Tibial artery (tissue), 4 donors: ENCODE data around the gene MYO5B.

Experiments used
- DNase-seq, 2 donors: peaks; one replicate each; pipeline ENCODE4 v3.0.0-alpha.2; 2019
- H3K27ac ChIP-seq, 2 donors: fragments of 200-600 bp; sonication (generic) in 1 of 2; 1 replicate in 1 of 2; 2 replicates in 1 of 2; pipeline ENCODE4 v1.5.1; 2018 to 2019; ENCODE audit warnings: mild to moderate bottlenecking in 1 of 2
- H3K27me3 ChIP-seq, 2 donors: fragments of 200-600 bp; sonication (generic) in 1 of 2; one replicate each; pipeline versions ENCODE4 v1.5.1 to v1.6.0; 2016 to 2019
- H3K36me3 ChIP-seq, 3 donors: fragments of 200-600 bp; sonication (generic) in 2 of 3; one replicate each; pipeline ENCODE4 v1.5.1; 2016 to 2019; ENCODE audit warnings: mild to moderate bottlenecking in 2 of 3
- H3K4me1 ChIP-seq, 4 donors: fragments of 200-600 bp; sonication (generic) in 2 of 4; 1 replicate in 3 of 4; 2 replicates in 1 of 4; pipeline ENCODE4 v1.5.1; 2016 to 2019
- H3K4me3 ChIP-seq, 2 donors: fragments of 200-600 bp; sonication (generic) in 1 of 2; 1 replicate in 1 of 2; 2 replicates in 1 of 2; pipeline ENCODE4 v1.5.1; 2018 to 2019; ENCODE audit warnings: mild to moderate bottlenecking in 2 of 2
- H3K9me3 ChIP-seq, 3 donors: fragments of 200-600 bp; sonication (generic) in 1 of 3; one replicate each; pipeline ENCODE4 v1.5.1; 2016 to 2019
- intact Hi-C: fragments of 100-400 bp; cut with DNase I; formaldehyde crosslinking; loops from one replicate; pipeline ENCODE4 v1.15.0; 2023; ENCODE audit warnings: low total_unique reads
- TF ChIP-seq, protein P1 (sequence below), 2 experiments: fragments of 200-600 bp in 1 of 2; fragments of 450-650 bp in 1 of 2; IDR thresholded peaks; one replicate each; pipeline ENCODE4 v1.5.1; 2017 to 2019; ENCODE audit warnings: antibody characterized with exemption in 2 of 2, mild to moderate bottlenecking in 1 of 2, moderate library complexity in 1 of 2

The MYO5B gene

DNA sequence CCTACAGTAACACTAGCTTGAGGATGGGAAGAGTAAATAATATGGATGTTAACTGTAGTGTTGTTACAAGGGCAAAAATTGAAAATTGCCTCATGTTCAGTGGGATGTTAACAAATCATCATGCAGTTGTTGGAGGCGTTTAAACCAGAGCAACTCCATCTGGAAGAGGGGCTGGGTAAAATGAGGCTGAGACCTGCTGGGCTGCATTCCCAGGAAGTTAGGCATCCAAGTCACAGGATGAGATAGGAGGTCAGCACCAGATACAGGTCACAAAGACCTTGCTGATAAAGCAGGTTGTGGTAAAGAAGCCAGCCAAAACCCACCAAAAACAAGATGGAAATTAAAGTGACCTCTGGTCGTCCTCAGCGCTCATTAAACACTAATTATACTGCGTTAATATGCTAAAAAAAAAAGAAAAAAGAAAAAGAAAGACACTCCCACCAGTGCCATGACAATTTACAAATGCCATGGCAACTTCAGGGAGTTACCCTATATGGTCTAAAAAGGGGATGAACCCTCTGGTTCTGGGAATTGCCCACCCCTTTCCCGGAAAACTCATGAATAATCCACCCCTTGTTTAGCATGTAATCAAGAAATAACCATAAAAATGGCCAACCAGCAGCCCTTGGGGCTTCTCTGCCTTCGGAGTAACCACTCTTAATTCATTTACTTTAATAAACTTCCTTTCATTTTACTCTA is 101.4 kb downstream of the MYO5B start:
- no peaks in the 10 kb centered on the region for H3K36me3 ChIP-seq
- TF ChIP-seq, protein P1, sequence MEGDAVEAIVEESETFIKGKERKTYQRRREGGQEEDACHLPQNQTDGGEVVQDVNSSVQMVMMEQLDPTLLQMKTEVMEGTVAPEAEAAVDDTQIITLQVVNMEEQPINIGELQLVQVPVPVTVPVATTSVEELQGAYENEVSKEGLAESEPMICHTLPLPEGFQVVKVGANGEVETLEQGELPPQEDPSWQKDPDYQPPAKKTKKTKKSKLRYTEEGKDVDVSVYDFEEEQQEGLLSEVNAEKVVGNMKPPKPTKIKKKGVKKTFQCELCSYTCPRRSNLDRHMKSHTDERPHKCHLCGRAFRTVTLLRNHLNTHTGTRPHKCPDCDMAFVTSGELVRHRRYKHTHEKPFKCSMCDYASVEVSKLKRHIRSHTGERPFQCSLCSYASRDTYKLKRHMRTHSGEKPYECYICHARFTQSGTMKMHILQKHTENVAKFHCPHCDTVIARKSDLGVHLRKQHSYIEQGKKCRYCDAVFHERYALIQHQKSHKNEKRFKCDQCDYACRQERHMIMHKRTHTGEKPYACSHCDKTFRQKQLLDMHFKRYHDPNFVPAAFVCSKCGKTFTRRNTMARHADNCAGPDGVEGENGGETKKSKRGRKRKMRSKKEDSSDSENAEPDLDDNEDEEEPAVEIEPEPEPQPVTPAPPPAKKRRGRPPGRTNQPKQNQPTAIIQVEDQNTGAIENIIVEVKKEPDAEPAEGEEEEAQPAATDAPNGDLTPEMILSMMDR (IDR thresholded peaks at IDR 0.05) = no peak
- no peak for DNase-seq
- no peaks in the 10 kb centered on the region for H3K9me3 ChIP-seq
- H3K27me3 ChIP-seq = no peaks in the 10 kb centered on the region
- H3K4me1 ChIP-seq = peaks cover 0 to 11% (median 4%) of the 10 kb centered on the region in 4 donors
- intact Hi-C loops = no loop called here
- H3K27ac ChIP-seq = no peak overlapping the region
- no peak overlapping the region for H3K4me3 ChIP-seq

DNA sequence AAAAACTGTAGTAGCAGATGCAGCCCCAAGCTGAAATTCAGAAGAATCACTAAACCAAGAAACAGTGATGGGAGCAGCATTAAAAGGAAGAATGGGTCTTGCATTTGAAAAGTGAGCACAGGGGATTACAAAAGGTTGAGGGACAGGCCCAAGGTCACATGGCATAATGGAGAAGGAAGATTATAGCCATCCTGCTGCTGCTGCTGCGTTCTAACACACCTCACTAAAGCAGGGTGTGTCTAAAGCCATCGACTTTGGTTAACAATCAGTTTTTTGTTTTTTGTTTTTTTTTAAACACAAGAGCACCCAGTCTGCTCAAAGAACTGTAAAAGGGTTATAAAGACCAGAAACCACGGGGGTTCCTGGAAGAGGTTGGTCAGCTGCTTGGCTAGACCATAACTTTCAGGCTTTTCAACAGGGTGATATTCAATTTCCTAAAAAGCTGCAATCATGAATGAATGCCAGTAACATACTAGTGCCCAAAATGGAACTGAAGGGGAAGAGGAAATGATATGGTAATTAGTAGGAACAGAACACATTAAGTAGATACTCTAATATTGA is 102.6 kb downstream of the MYO5B start:
- intact Hi-C loops = no loop called here
- H3K36me3 ChIP-seq = no peaks in the 10 kb centered on the region
- peaks cover 0 to 11% (median 4%) of the 10 kb centered on the region in 4 donors for H3K4me1 ChIP-seq
- no peak for DNase-seq
- no peaks in the 10 kb centered on the region for H3K27me3 ChIP-seq
- H3K27ac ChIP-seq = no peak overlapping the region
- H3K4me3 ChIP-seq = no peak overlapping the region
- no peaks in the 10 kb centered on the region for H3K9me3 ChIP-seq
- TF ChIP-seq, protein P1 (IDR thresholded peaks at IDR 0.05) = no peak

DNA sequence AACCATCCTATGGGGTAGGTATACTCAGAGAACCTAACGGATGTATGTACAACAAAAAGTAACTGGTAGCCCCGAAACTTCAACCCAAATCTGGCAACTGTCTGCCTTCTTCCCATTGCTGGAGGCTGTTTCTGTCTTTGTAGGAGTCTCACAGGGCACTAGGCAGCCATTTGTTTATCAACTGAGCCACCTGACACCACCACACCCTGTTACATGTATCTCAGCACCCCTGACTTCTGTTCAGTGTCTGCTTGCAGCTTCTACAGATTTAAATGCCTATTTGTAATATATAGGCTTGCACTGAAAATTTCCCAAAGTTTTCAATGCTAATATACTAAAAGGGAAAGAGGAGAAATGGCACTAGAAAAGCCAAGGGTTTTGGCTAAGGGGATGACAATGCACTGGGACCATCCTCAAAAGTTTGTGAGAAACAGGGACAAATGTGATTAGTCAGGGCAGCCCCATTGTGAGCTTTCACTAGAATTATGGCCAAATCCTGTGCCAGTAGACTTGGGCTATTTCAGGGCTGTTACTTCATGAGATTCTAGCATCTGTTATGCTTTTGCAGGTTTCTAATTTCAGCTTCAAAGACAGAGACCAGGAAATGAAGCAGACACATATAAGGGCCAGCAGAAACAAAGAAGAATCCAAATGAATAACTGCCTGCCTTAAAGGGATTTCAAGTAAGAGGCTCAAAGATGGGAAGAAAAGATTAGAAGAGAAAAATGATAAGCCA is 103.3 kb downstream of the MYO5B start:
- no peak for DNase-seq
- intact Hi-C loops = no loop called here

DNA sequence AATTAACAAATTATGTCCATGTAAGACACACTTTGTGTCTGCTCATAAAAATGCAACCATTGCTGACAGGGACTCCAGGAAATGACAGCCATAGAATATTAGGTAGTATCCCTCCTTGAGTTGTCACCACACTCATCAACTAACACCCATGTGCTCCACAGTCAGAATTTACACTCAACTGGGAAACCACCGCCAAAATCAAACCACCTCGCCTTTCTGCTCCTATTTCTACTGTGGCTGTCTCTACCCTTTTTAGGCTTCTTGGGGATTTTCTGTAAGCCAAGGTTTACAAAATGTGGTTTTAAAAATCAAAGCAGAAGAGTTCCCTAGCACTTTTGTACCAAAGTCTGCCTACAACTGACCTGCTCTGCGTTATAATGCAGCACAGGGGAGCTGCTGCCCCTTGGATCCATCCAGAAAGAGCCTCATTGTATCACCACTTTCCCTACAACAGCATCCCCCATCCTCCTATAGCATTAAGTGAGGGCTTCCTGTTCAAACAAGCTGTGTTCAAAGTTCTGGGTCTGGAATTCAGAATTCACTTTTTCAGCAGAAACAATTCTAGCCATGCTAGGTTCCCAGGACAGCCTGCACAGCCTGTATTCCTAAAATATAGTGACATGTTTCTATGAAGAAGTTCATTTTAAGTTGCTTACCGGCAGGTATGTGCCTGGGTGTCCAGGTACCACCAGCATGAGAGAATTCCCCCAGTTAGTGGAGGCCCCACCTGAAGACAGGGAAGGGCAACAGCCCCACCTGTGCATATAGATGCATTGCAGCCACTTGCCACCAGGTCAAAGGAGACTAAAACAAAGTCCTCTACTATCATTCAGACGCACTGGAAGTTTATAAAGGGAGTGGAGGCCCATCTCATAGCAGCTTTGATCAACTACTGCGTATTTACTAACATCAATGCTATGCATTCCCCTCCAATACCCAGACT is 104.3 kb downstream of the MYO5B start:
- Histone ChIP-seq H3K4me1 (peaks cover 0 to 11% (median 4%) of the 10 kb centered on the region in 4 donors), H3K4me3 (no peak overlapping the region), H3K36me3 (no peaks in the 10 kb centered on the region), H3K9me3 (no peaks in the 10 kb centered on the region), H3K27me3 (no peaks in the 10 kb centered on the region), H3K27ac (no peak overlapping the region)
- TF ChIP-seq, protein P1 (IDR thresholded peaks at IDR 0.05) = no peak
- intact Hi-C loops = no loop called here
- no peak for DNase-seq

More for the DNA sequence above, 103.3 kb downstream of the MYO5B start:
- Histone ChIP-seq H3K27ac (no peak overlapping the region), H3K9me3 (no peaks in the 10 kb centered on the region), H3K36me3 (no peaks in the 10 kb centered on the region), H3K27me3 (no peaks in the 10 kb centered on the region), H3K4me3 (no peak overlapping the region), H3K4me1 (peaks cover 0 to 11% (median 4%) of the 10 kb centered on the region in 4 donors)
- TF ChIP-seq, protein P1 (IDR thresholded peaks at IDR 0.05) = no peak

DNA sequence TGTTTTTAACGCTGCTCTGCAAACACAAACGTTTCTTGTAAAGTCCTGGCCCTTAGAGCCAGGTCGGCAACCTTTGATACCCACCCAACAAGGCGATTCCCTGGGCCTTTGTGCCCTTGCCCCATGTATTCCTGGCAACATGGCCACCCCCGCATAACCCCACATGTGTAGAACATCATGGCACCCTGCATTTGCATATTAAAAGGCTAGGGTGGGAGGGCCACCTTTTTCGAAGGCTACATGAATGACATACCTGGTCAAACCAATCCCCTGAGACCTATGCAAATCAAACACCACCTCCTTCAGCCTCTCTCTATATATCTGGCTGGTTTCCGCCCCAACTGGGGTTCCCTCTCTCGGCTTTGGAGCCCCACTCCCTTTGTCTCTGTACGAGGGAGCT is 105.2 kb downstream of the MYO5B start:
- peaks cover 0 to 11% (median 4%) of the 10 kb centered on the region in 4 donors for H3K4me1 ChIP-seq
- no peaks in the 10 kb centered on the region for H3K36me3 ChIP-seq
- H3K4me3 ChIP-seq = no peak overlapping the region
- intact Hi-C loops = no loop called here
- no peak overlapping the region for H3K27ac ChIP-seq
- no peaks in the 10 kb centered on the region for H3K27me3 ChIP-seq
- TF ChIP-seq, protein P1 (IDR thresholded peaks at IDR 0.05) = no peak
- no peaks in the 10 kb centered on the region for H3K9me3 ChIP-seq
- no peak for DNase-seq
